ENCODE results near the gene PTGFRN.

GRCh38 chr1:116989835-116990234 lies 80.1 kb downstream of the PTGFRN start:
- TF ChIP-seq RAD21 (IDR thresholded peaks at IDR 0.05), result no peak
- TF ChIP-seq CTCF (IDR thresholded peaks at IDR 0.05; ENCODE audit: low read depth, low read length, missing input control), result no peak
- TF ChIP-seq REST (IDR thresholded peaks at IDR 0.05), result no peak
- no peak for TF ChIP-seq TAF1 (conservative IDR thresholded peaks at IDR 0.05)
- no peak for TF ChIP-seq SP1 (IDR thresholded peaks at IDR 0.05)
- no peak for TF ChIP-seq ATF3 (IDR thresholded peaks at IDR 0.05)
- no peak for TF ChIP-seq NR2F2 (IDR thresholded peaks at IDR 0.05)
- TF ChIP-seq MAX (IDR thresholded peaks at IDR 0.05), result no peak
- TF ChIP-seq JUND (IDR thresholded peaks at IDR 0.05), result no peak
- TF ChIP-seq YY1 (IDR thresholded peaks at IDR 0.05), result no peak
- no peak for TF ChIP-seq EGR1 (IDR thresholded peaks at IDR 0.05; ENCODE audit: low read depth in 2 of 2)
- TF ChIP-seq FOXA1 (IDR thresholded peaks at IDR 0.05), result no peak
